SU-DHL-6 (cell line): ENCODE data around the gene PPDPF.

Source experiments
- EZH2phosphoT487 ChIP-seq: fragments of 200-600 bp; sonication (generic), shearing (Covaris generic); conservative IDR thresholded peaks from 2 replicates; pipeline ENCODE4 v1.6.1; 2018; ENCODE audit warnings: mild to moderate bottlenecking, antibody characterized with exemption, low read length, moderate library complexity, mixed read lengths
- TF ChIP-seq, protein P1 (sequence below): fragments of 200-600 bp; sonication (generic); IDR thresholded peaks from one replicate; pipeline ENCODE4 v1.5.1; 2017; ENCODE audit warnings: antibody characterized with exemption, mild to moderate bottlenecking, low read length, moderate library complexity; ENCODE audit not compliant: insufficient read depth, poor library complexity, severe bottlenecking

DNA sequence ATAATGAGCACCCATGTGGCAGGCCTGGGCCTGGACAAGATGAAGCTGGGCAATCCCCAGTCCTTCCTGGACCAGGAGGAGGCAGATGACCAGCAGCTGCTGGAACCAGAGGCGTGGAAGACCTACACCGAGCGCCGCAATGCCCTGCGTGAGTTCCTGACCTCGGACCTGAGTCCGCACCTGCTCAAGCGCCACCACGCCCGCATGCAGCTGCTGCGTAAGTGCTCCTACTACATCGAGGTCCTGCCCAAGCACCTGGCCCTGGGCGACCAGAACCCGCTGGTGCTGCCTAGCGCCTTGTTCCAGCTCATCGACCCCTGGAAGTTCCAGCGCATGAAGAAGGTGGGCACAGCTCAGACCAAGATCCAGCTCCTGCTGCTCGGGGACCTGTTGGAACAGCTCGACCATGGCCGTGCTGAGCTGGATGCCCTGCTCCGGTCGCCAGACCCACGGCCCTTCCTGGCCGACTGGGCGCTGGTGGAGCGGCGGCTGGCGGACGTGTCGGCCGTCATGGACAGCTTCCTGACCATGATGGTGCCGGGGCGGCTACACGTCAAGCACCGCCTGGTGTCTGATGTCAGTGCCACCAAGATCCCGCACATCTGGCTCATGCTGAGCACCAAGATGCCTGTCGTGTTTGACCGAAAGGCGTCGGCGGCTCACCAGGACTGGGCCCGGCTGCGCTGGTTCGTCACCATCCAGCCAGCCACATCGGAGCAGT lies 35.3 kb downstream of the PPDPF start:
- TF ChIP-seq, protein P1, sequence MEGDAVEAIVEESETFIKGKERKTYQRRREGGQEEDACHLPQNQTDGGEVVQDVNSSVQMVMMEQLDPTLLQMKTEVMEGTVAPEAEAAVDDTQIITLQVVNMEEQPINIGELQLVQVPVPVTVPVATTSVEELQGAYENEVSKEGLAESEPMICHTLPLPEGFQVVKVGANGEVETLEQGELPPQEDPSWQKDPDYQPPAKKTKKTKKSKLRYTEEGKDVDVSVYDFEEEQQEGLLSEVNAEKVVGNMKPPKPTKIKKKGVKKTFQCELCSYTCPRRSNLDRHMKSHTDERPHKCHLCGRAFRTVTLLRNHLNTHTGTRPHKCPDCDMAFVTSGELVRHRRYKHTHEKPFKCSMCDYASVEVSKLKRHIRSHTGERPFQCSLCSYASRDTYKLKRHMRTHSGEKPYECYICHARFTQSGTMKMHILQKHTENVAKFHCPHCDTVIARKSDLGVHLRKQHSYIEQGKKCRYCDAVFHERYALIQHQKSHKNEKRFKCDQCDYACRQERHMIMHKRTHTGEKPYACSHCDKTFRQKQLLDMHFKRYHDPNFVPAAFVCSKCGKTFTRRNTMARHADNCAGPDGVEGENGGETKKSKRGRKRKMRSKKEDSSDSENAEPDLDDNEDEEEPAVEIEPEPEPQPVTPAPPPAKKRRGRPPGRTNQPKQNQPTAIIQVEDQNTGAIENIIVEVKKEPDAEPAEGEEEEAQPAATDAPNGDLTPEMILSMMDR = no peak
- no peak for TF ChIP-seq EZH2phosphoT487
